HTR-8/SVneo (cell line): ENCODE data around the gene AFDN.
A peak's percentile ranks its signal among the peaks of the same experiment; 100 is the strongest.

Source experiments
- DNase-seq: peaks from one replicate; pipeline ENCODE4 v3.0.0; 2011; ENCODE audit warnings: low spot score, mixed read lengths; ENCODE audit not compliant: insufficient read length
- FAIRE-seq: peaks from 2 replicates; lab custom pipeline; 2011; peaks lifted over from hg19 to GRCh38; lab: Jason Lieb, UNC

The AFDN gene

DNA sequence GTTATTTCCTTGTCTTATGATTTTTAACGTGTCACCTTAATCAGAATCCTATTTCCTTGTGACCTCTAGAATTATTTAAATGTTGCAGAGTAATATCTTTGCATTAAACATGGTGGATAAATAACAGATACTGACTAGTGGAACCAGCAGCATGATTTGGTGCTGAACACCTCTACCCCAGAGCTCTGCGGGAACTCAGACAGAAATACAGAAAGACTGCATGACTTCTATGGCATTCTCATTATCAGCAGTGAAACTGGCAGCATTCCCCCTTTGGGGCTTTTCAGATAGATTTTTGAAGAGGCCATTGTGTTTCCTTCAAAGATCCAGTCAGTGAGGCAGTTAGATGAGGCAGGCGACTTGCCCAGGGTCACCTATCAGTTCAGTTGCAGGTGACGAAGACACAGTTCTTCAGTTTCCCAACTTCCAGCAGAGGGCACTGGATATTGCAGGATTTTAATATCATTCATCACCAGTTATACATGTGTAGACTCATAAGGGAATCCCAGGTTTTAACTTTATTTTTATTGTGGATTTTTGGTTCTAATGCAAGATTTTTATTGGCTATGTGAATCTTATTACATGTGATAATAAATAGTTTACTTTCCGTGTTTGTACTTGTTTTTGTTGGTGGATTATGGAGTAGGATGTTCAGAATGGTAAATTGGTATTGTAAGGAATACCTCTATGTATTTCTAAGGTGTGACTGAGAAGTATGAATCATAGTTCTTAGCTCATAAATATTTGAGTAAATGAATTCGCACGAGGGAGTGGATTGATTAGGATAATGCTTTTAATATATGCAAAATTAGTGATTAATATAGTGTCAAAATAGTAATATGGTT lies 81.3 kb downstream of the AFDN start:
- FAIRE-seq (no peak), DNase-seq (peak; percentile 13)

DNA sequence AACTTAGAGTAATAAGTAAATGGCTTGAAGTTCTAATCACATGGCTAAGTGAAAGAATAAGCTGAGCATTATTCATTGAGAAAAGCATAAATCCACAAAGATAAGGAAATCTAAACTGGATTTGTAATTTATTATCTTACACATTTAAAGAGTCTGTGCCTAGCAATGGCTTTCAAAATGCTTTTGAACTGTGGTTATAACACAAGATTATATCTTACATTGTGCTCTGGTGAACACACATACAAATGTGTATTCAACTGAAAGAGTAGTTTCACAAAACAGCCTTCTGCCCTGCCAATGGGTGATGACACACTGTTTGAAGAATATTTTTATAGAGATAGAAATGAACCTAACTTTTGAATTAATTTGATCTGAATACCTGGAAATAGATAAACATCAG lies 83.3 kb downstream of the AFDN start:
- no peak for DNase-seq
- FAIRE-seq: no peak

- FAIRE-seq (no peak), DNase-seq (no peak)
These were observed 83.9 kb downstream of the AFDN start for GRCh38 chr6:167910652-167911051.

DNA sequence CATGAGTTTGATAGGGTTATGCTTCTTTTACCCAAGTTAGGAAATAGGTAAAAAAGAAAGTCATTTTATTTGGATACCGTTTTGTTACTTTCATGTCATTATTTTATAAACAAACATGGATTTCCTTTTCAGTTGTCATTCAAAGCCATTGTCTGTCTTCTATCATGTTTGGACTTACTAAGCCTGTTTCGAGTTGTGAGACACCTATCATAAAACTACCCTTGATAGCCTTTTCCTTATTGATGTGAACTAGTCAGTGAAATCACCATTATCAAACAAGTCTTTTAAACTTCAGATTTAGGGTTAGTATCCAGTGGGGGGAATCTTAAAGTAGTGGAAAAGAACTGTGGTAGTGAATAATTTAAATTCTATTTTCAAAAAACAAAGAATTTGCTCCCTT lies 85.8 kb downstream of the AFDN start:
- no peak for FAIRE-seq
- no peak for DNase-seq

DNA sequence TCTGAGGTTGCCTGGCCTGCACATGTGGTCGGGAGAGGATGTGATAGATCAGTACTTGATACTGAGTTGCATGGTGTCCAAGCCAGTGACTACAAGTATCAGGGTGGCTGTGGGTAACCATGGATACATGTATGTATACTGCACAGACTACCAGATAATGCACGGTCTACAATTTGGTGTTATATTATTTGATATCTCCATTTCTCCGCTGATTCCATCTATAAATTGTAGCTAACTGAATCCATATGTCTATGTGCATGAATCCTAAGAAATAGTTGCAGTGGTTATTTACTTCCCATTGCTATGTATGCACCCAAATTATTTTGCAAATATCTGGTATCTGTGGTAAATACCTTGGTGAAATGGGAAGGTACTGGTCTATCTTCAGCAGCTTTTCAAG lies 87.0 kb downstream of the AFDN start:
- DNase-seq (no peak), FAIRE-seq (no peak)

- FAIRE-seq (no peak), DNase-seq (no peak)
These were observed 88.4 kb downstream of the AFDN start for GRCh38 chr6:167915139-167915538.

- FAIRE-seq (no peak), DNase-seq (no peak)
These were observed 90.9 kb downstream of the AFDN start for GRCh38 chr6:167917551-167918154.

GRCh38 chr6:167918548-167919278 lies 92.0 kb downstream of the AFDN start:
- no peak for DNase-seq
- no peak for FAIRE-seq

GRCh38 chr6:167919349-167919748 lies 92.6 kb downstream of the AFDN start:
- no peak for FAIRE-seq
- DNase-seq: no peak

DNA sequence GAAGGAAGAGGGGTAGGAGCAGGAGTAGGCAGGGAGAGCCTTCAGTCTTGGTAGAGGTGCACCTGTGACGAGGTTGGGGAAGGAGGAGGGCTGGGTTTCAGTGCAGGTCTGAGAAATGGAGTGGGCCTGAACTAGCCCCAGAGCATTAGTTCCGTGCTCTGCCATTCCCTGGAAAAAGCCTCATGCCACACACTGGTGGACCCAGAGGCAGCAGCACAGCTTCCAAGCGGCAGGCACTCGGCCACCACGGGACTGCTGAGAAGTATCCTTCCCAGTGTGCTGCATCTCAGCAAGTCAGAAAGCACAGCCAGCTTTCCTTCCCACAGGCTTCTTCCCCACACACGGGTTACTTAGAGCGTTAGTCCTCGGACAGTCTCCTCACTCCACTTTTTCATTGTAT lies 93.5 kb downstream of the AFDN start:
- FAIRE-seq (no peak), DNase-seq (no peak)

- DNase-seq (no peak), FAIRE-seq (no peak)
These were observed 95.1 kb downstream of the AFDN start for GRCh38 chr6:167921831-167922230.

- no peak for FAIRE-seq
- DNase-seq: no peak
These were observed 98.3 kb downstream of the AFDN start for GRCh38 chr6:167925026-167925425.

DNA sequence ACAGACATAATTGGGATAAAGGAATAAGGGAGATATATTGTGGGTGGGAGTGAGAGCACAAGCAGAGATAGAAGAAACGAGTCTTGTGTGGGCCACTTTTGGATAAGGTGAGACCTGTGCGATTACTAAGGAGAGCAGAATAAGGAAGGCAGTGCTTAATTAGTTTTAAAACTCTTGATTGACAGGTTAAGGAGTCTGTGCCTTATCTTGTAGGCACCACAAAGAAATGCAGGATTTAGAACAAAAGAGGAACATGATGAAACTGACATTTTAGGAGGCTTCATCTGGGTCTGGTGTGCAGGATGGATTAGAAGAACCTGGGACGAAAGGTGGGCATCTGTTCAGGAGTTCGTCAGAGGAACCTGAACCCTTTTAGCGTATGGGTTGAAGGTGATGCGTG lies 100.5 kb downstream of the AFDN start:
- FAIRE-seq (no peak), DNase-seq (no peak)

GRCh38 chr6:167928111-167928510 lies 101.4 kb downstream of the AFDN start:
- FAIRE-seq: no peak
- no peak for DNase-seq

- FAIRE-seq (peak; percentile 72), DNase-seq (peak; percentile 35)
These were observed 103.6 kb downstream of the AFDN start for GRCh38 chr6:167930295-167930694.

DNA sequence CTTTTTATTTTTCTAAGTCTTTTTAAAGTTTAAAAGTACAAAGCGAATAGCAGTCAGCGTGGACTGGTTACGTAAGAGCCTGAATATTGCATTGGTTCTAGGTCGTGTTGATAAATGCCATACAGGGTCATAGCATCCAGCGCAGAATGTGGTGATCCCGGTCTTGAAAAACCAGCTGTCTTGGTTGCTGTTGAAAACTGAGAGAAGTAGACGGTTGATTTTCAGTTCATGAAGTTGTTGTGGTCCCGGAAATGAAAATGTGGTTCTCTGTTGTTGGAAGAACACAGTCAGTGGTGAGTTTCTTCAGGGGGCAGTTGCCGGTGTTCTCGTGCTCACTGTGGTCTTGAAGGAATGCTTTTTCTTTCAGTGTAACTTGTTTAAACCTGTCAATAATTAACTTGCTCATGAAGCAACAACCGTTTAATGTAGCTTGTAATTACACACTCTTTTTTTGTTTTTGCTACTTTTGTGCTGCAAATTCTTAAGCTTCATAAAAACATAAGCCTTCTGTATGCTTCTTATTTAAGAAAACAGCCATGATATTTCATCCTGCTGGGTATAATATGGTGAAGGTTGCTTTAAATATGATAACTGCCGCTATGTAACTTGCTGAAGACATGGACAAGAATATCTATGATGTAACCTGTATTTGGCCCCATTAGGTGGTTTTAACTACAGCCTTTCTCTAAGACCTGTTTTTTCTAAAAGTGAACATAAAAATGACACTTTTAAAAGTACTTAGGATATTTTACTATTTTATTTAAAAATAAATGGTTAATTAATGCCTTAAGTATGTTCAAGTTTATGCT lies 106.0 kb downstream of the AFDN start:
- FAIRE-seq (no peak), DNase-seq (no peak)

DNA sequence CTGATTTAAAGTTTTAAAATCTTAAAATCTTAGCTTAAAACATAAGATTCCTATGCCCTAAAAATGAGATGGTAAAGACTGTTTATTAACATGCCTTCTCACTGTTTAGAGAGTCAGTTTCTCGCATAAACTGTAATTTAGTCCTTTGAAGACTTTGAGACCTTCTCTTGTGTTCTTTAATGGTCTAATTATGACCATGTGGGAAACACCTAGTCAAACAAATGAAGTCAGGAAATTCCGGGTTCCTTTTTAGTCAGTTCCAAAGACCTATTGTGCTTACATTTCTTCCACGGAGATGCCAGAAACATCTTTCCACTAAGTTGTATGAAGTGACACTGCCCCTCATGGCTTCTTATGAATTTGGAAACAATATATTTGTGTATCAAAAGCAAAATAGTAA lies 106.6 kb downstream of the AFDN start:
- no peak for FAIRE-seq
- DNase-seq: no peak

GRCh38 chr6:167933847-167934246 lies 107.1 kb downstream of the AFDN start:
- FAIRE-seq: no peak

DNA sequence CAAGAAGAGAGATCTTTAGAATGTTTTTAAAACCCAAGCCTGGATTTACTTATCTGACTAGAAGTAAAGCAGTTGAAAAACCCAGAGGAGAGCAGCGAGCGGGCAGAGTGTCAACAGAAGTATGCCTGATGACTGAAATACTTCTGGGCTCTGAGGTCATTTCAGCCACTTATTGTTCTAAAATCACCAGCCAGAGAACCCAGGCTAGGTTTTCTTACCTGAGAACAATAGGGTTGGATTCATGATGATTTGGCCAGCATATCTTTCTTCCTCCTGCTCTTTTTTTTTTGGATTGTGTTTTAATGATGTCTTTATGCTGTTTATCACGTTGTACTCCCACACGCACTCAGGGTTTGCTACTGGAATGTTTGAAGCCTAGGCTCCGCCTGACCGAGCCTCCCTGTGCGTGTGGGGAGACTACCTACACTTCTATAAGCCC lies 107.7 kb downstream of the AFDN start:
- DNase-seq: no peak
- no peak for FAIRE-seq

More at GRCh38 chr6:167933847-167934246, 107.1 kb downstream of the AFDN start:
- DNase-seq: no peak

GRCh38 chr6:167936051-167936450 lies 109.3 kb downstream of the AFDN start:
- DNase-seq: no peak
- FAIRE-seq: no peak
